Pancreas (tissue), 10 donors: ENCODE results near the gene ST6GALNAC2. TPM values are rescaled to one million over a fixed set of nuclear protein-coding genes. Genes with fewer than 3 reads are reported as not detected.

Source experiments
- ATAC-seq, 4 donors: fragments of 200-7000 bp; cut with Tn5 transposase; one replicate each; pipeline versions ENCODE4 v1.8.0 to v1.9.1; 2020; ENCODE audit warnings: mild to moderate bottlenecking in 4 of 4, moderate library complexity in 4 of 4
- DNase-seq, 6 donors: peaks; one replicate each; pipeline ENCODE4 v3.0.0-alpha.2; 2020
- FAIRE-seq: peaks from 2 replicates; lab custom pipeline; 2012; peaks lifted over from hg19 to GRCh38; lab: Jason Lieb, UNC
- H3K27ac ChIP-seq, 4 donors: fragments of 200-600 bp; sonication (generic); 1 replicate in 3 of 4; 2 replicates in 1 of 4; pipeline versions ENCODE4 v1.5.0 to v1.8.0; 2020
- H3K27me3 ChIP-seq, 4 donors: fragments of 200-600 bp; one replicate each; pipeline ENCODE4 v1.8.0; 2021
- H3K36me3 ChIP-seq, 3 donors: fragments of 200-600 bp; sonication (generic) in 1 of 3; one replicate each; pipeline versions ENCODE4 v1.5.0 to v1.8.0; 2020 to 2021
- H3K4me1 ChIP-seq, 3 donors: fragments of 200-600 bp; one replicate each; pipeline ENCODE4 v1.8.0; 2021
- H3K4me3 ChIP-seq, 4 donors: fragments of 200-600 bp; sonication (generic) in 2 of 4; one replicate each; pipeline versions ENCODE4 v1.5.0 to v1.8.0; 2020 to 2021
- H3K9me3 ChIP-seq, 4 donors: fragments of 200-600 bp; one replicate each; pipeline ENCODE4 v1.8.0; 2021
- CTCF ChIP-seq, 4 donors: fragments of 200-600 bp; sonication (generic) in 3 of 4; IDR thresholded peaks; one replicate each; pipeline versions ENCODE4 v1.5.0 to v1.8.0; 2021; ENCODE audit warnings: antibody characterized with exemption in 4 of 4
- WGBS, 2 donors: extraction: QIAGEN DNeasy Blood & Tissue Kit; methylation state at CpG; one replicate each; pipeline ENCODE4 v1.1.7; 2013; 5-methylcytosine and 5-hydroxymethylcytosine counted together
- intact Hi-C, 3 donors: fragments of 100-400 bp; cut with DNase I; formaldehyde crosslinking; loops; one replicate each; pipeline versions ENCODE4 v1.11.1 to v1.14.2; 2022
- polyA plus RNA-seq, 2 donors: library from polyadenylated mRNA; stranded (reverse); fragments of 200-250 nt; gene quantifications; one replicate each; pipeline ENCODE4 v1.2.3, GENCODE V29; 2013
- total RNA-seq, 6 donors: library from RNA; stranded (reverse); fragmentation: NEBNext Ultra II Directional in 4 of 6; extraction: Animal tissue kit (Norgen Biotek cat#: 25700) in 4 of 6; gene quantifications; one replicate each; pipeline versions ENCODE4 v1.2.1 to v1.2.4, GENCODE V29; 2021 to 2023
- donor health status: healthy with polysubstance abuse.
- donor health status: DM: no; HTN: no; CAD: no; lungs with moderate emphysema.
- donor health status: DM: no; HTN: no; CAD: no.
- donor health status: control.
- donor health status: control.
- donor health status: Bipolar disorder and iron deficiency.
- donor health status: DM: yes; HTN: yes; CAD: no.
- donor health status: DM: no; HTN: no; CAD: no.
- donor health status: DM: no; HTN: no; CAD: no.
- donor health status: DM: yes; HTN: yes; CAD: no.

ST6GALNAC2 gene
- total and polyA plus RNA-seq, 8 donors, result 5.0 to 15.0 (median 6.9) TPM

GRCh38 chr17:76537578-76538280, 47.9 kb downstream of the ST6GALNAC2 start, which contains the start of gene CYGB:
CYGB (minus strand) TSS chr17:76537709; CDS start chr17:76537542, 167 bp downstream.
- H3K9me3 ChIP-seq, result no peaks in the 10 kb centered on the region
- no peaks in the 10 kb centered on the region for H3K27me3 ChIP-seq
- no peak for TF ChIP-seq CTCF (IDR thresholded peaks at IDR 0.05)
- peak in 1 of 6 donors; percentile 68 for DNase-seq
- intact Hi-C loops, result loop anchor here in 1 of 3 donors (10.0 kb wide), 1 partner anchor 167 kb away; no protein-coding TSS in a partner anchor
- WGBS, 2 donors, result 6% methylated on average over 30 to 95 of the region's 95 CpGs
- FAIRE-seq, result no peak
- H3K4me1 ChIP-seq, result peaks cover 0 to 3% (median 3%) of the 10 kb centered on the region in 3 donors
- no peak for ATAC-seq
- no peaks in the 10 kb centered on the region for H3K36me3 ChIP-seq
- peak within 1 kb of the TSS in 3 of 4 donors; percentile 5 to 39 (median 33) for H3K4me3 ChIP-seq
- H3K27ac ChIP-seq, result no peak within 1 kb of the TSS

DNA sequence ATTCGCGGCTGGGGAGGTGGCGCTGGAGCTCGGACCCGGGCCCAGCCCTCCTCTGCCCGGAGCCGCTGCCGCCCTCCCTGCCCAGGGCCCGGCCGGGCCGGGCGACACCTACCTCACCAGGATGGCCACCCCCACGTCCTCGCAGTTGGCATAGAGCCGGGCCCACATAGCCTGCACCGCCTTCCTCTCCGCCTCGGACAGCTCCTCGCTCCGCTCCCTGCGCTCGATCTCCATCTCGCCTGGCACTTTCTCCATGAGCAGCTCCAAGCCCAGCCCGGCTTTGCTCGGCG, 48.4 kb downstream of the ST6GALNAC2 start:
- H3K36me3 ChIP-seq, result no peaks in the 10 kb centered on the region
- ATAC-seq (peak in 1 of 4 donors; percentile 10), DNase-seq (peak in 1 of 6 donors; percentile 77), FAIRE-seq (no peak)
- H3K27me3 ChIP-seq, result no peaks in the 10 kb centered on the region
- no peaks in the 10 kb centered on the region for H3K9me3 ChIP-seq
- peak overlapping the region in 2 of 4 donors; percentile 33 to 39 for H3K4me3 ChIP-seq
- intact Hi-C loops, result loop anchor here in 1 of 3 donors (10.0 kb wide), 1 partner anchor 168 kb away; no protein-coding TSS in a partner anchor
- 5% methylated on average over 19 to 26 of the region's 26 CpGs for WGBS, 2 donors
- H3K27ac ChIP-seq, result no peak overlapping the region
- TF ChIP-seq CTCF (IDR thresholded peaks at IDR 0.05), result no peak
- H3K4me1 ChIP-seq, result peaks cover 0 to 3% (median 3%) of the 10 kb centered on the region in 3 donors

- no peaks in the 10 kb centered on the region for H3K36me3 ChIP-seq
- H3K4me1 ChIP-seq, result peaks cover 0 to 3% (median 3%) of the 10 kb centered on the region in 3 donors
- H3K4me3 ChIP-seq, result peak overlapping the region in 2 of 4 donors; percentile 33 to 39
- H3K9me3 ChIP-seq, result no peaks in the 10 kb centered on the region
- DNase-seq, result peak in 1 of 6 donors; percentile 27
- H3K27me3 ChIP-seq, result no peaks in the 10 kb centered on the region
- ATAC-seq, result no peak
- no peak overlapping the region for H3K27ac ChIP-seq
- TF ChIP-seq CTCF (IDR thresholded peaks at IDR 0.05), result no peak
- no peak for FAIRE-seq
- 51 to 56% methylated on average over 25 of the region's 25 CpGs for WGBS, 2 donors
- intact Hi-C loops, result loop anchor here in 1 of 3 donors (10.0 kb wide), 1 partner anchor 168 kb away; no protein-coding TSS in a partner anchor
These were observed 49.0 kb downstream of the ST6GALNAC2 start for GRCh38 chr17:76536511-76537287.

DNA sequence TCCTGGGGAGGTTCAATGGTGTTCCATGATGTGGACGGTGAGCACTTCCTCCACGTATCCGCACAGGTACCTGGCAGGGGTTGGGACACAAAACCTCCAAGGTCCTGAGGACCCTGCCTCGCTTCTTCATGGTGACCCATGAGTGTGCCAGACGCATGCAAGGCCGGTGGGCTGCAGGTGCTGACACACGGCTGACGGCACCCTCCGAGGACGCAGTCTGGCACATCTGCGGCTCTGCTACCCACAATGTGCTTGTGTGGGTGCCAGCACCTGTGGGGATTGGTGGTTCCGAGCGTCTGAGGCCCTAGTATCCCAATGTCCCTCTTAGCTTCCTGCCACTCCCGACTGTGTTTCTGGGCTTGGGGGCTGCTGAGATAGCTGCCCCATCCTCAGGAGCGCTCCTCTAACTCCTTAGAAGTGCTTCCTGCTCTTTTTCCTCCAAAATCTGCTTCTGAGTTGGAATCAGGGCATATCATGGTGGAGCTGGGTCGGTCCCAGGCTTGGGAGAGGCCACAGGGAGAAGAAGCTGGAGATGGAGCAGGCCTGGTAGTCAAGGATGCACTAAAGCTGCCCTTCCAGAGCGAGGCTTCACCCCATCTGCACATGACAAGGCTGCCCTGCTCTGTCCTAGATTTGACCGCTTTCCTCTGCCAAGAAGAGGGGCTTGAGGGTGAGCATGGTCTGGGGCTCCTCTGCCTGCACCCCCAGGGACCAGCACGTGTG, 49.7 kb downstream of the ST6GALNAC2 start:
- FAIRE-seq (no peak), ATAC-seq (no peak), DNase-seq (peak in 1 of 6 donors; percentile 50)
- no peak for TF ChIP-seq CTCF (IDR thresholded peaks at IDR 0.05)
- Histone ChIP-seq H3K36me3 (no peaks in the 10 kb centered on the region), H3K4me3 (peak overlapping the region in 1 of 4 donors; percentile 39), H3K27ac (no peak overlapping the region), H3K27me3 (no peaks in the 10 kb centered on the region), H3K9me3 (no peaks in the 10 kb centered on the region), H3K4me1 (peaks cover 0 to 3% (median 3%) of the 10 kb centered on the region in 3 donors)
- intact Hi-C loops, result loop anchor here in 1 of 3 donors (10.0 kb wide), 1 partner anchor 169 kb away; no protein-coding TSS in a partner anchor
- WGBS, 2 donors, result 86 to 87% methylated on average over 19 of the region's 19 CpGs
